ENCODE measurements around the gene PPARG. TPM values are rescaled to one million over a fixed set of nuclear protein-coding genes. Genes with fewer than 3 reads are reported as not detected.

PPARG gene
- total and polyA plus RNA-seq, 7 donors = 9.7 to 111 (median 17.8) TPM

DNA sequence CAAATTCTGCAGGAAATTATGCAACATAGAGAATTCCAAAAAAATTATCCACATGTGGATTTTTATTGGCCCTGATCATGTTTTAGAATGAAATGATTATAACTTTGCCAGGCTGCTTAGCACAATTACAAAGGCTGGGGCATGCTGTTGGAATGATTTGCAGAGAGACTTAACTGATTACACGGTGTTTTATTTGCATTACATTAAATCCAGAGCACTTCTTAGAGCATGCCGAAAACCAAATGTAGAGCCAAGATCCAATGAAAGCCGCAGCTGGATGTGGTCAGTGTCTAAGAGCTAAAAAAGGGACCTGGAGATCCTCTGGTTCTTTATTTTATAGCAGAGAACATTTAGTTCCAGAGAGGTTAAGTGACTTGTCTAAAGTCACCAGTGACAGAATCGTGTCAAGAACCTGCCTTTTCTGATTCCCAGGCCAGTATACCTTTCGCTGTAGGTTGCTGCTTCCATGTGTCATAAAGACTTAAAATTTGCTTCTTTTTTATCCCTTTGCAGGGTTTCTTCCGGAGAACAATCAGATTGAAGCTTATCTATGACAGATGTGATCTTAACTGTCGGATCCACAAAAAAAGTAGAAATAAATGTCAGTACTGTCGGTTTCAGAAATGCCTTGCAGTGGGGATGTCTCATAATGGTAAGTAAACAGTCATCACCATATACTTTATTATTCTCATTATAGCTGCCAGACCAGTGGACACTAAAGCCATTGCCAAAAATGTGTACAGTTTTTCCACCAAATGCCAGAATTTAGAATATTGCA lies 103.4 kb downstream of the PPARG start:
- 13 to 62% methylated on average over 8 of the region's 8 CpGs for WGBS, 2 donors
- Histone ChIP-seq H3K4me1 (peaks cover 0 to 10% (median 0%) of the 10 kb centered on the region in 4 donors), H3K9me3 (no peaks in the 10 kb centered on the region), H3K36me3 (no peaks in the 10 kb centered on the region), H3K27ac (peak overlapping the region in 3 of 4 donors; percentile 8 to 33 (median 22)), H3K4me3 (no peak overlapping the region), H3K27me3 (peaks cover 0 to 4% (median 0%) of the 10 kb centered on the region in 3 donors)
- intact Hi-C loops (cut with DNase I) = no loop called here
- TF ChIP-seq POLR2AphosphoS5 (IDR thresholded peaks at IDR 0.05) = peak in 2 of 4 donors; percentile 27 to 48
- TF ChIP-seq, protein P1, sequence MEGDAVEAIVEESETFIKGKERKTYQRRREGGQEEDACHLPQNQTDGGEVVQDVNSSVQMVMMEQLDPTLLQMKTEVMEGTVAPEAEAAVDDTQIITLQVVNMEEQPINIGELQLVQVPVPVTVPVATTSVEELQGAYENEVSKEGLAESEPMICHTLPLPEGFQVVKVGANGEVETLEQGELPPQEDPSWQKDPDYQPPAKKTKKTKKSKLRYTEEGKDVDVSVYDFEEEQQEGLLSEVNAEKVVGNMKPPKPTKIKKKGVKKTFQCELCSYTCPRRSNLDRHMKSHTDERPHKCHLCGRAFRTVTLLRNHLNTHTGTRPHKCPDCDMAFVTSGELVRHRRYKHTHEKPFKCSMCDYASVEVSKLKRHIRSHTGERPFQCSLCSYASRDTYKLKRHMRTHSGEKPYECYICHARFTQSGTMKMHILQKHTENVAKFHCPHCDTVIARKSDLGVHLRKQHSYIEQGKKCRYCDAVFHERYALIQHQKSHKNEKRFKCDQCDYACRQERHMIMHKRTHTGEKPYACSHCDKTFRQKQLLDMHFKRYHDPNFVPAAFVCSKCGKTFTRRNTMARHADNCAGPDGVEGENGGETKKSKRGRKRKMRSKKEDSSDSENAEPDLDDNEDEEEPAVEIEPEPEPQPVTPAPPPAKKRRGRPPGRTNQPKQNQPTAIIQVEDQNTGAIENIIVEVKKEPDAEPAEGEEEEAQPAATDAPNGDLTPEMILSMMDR (IDR thresholded peaks at IDR 0.05) = no peak
- DNase-seq = no peak

DNA sequence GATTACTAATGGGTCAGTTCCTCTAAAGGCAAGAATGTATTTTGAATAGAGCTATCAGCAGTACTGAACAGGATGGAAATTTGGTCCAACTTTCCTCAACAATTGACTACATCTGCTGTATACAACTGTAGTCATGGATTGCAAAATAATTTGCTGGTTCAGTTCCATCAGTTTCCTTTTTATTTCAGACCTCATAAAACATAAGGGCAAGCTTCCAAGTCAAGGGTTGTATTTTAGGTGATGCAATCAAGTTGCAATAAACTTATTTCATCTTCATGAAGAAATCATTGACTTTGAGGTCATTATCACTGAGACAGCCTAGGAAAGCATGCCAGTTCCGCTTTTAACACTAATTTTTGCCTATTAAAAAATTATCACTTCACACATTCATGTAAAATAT lies 105.0 kb downstream of the PPARG start:
- no peak for DNase-seq
- intact Hi-C loops (cut with DNase I) = no loop called here
- Histone ChIP-seq H3K9me3 (no peaks in the 10 kb centered on the region), H3K4me1 (peaks cover 0 to 10% (median 0%) of the 10 kb centered on the region in 4 donors), H3K27me3 (peaks cover 0 to 4% (median 0%) of the 10 kb centered on the region in 3 donors), H3K4me3 (no peak overlapping the region), H3K27ac (peak overlapping the region in 1 of 4 donors; percentile 16), H3K36me3 (no peaks in the 10 kb centered on the region)
- 18 to 64% methylated on average over 1 of the region's 1 CpG for WGBS, 2 donors
- TF ChIP-seq, protein P1 (IDR thresholded peaks at IDR 0.05) = no peak
- peak in 1 of 4 donors; percentile 19 for TF ChIP-seq EP300 (IDR thresholded peaks at IDR 0.05)
- no peak for TF ChIP-seq POLR2A (IDR thresholded peaks at IDR 0.05)
- peak; percentile 52 to 74 (median 62) for TF ChIP-seq POLR2AphosphoS5 (IDR thresholded peaks at IDR 0.05)

DNA sequence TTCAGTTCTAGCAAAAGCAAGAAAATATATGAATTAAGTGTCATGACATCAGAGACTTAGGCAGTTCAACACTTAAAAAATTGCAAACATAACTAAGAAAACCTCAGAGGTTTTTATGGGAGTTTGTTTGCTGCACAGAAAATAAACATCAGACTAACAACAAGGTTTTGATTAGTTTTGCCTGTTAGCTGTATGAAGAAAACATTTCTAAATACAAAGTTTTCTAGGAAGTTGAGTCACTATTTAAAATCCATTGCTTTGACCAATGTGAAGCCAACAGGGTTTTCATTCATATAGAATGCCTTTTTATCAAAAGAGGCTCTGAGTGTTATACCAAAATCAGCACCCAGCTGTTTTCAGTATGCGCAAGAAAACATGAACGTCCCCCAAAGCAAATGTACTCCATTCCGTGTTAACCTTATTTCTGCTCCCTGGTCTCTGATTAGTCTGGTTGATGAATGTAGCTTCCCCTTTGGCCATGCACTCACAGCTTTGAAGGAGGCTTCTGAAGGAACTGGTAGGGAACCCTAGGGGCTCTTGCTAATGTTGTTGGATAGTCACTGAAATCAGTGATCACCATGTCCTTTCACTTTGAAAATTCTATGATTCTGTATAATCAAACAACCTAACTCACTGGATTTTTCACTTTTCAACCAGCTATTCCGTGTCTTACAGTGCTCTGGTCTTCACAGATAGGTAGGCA lies 105.8 kb downstream of the PPARG start:
- Histone ChIP-seq H3K27me3 (peaks cover 0 to 4% (median 0%) of the 10 kb centered on the region in 3 donors), H3K9me3 (no peaks in the 10 kb centered on the region), H3K4me3 (no peak overlapping the region), H3K4me1 (peaks cover 0 to 10% (median 0%) of the 10 kb centered on the region in 4 donors), H3K36me3 (no peaks in the 10 kb centered on the region), H3K27ac (no peak overlapping the region)
- 80 to 81% methylated on average over 4 of the region's 4 CpGs for WGBS, 2 donors
- DNase-seq = no peak
- TF ChIP-seq EP300 (IDR thresholded peaks at IDR 0.05) = no peak
- TF ChIP-seq, protein P1 (IDR thresholded peaks at IDR 0.05) = no peak
- no peak for TF ChIP-seq POLR2A (IDR thresholded peaks at IDR 0.05)
- no peak for TF ChIP-seq POLR2AphosphoS5 (IDR thresholded peaks at IDR 0.05)
- intact Hi-C loops (cut with DNase I) = no loop called here

DNA sequence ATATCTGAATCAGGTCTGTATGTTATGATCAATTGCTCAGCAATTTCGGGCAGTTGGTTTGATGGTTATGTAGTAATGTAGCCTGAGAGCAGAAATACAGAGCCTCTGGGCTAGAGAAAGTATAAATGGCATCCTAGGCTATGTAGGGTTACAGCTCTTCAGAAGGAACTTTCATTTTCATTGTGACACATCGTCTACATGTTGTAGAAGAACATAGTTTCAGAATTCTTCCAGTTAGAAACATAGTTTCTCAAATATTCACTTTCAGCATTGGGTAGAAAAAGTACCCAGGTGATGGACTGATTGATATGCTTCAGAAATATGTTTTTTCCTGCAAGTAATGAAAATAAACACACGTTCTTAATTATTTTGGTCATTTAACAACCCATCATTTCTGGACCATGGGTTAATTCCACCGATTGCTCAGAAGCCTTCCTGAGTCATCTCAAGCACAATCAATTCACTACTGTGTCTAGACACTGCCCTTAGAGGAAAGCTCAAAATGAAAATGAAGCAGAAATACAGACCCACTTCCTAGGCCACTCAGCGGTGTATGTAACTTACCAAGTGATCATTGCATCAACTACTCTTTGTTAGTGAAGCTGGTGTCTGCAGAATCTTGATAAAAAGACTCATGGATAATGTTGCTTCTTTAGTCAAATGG lies 106.6 kb downstream of the PPARG start:
- intact Hi-C loops (cut with DNase I) = no loop called here
- peaks cover 0 to 4% (median 0%) of the 10 kb centered on the region in 3 donors for H3K27me3 ChIP-seq
- no peak for DNase-seq
- H3K36me3 ChIP-seq = no peaks in the 10 kb centered on the region
- no peak overlapping the region for H3K4me3 ChIP-seq
- no peaks in the 10 kb centered on the region for H3K9me3 ChIP-seq
- TF ChIP-seq, protein P1 (IDR thresholded peaks at IDR 0.05) = no peak
- no peak for TF ChIP-seq EP300 (IDR thresholded peaks at IDR 0.05)
- TF ChIP-seq POLR2A (IDR thresholded peaks at IDR 0.05) = no peak
- TF ChIP-seq POLR2AphosphoS5 (IDR thresholded peaks at IDR 0.05) = no peak
- no peak overlapping the region for H3K27ac ChIP-seq
- H3K4me1 ChIP-seq = peaks cover 0 to 10% (median 0%) of the 10 kb centered on the region in 4 donors
- WGBS, 2 donors = 65 to 72% methylated on average over 5 of the region's 5 CpGs

Measured in sigmoid colon (tissue), 7 donors.